WTC11 (cell line): ENCODE data around the gene IL7R. TPM values are rescaled to one million over a fixed set of nuclear protein-coding genes. Genes with fewer than 3 reads are reported as not detected.
"Not testable (repeated sequence)": the region's sequence is repeated elsewhere in the genome, so short reads cannot be mapped to it uniquely, and the experiment has no call there.

Source experiments
- ATAC-seq: fragments of 200-7000 bp; cut with Tn5 transposase; 2 replicates; pipeline ENCODE4 v1.10.0; 2021; ENCODE audit warnings: mild to moderate bottlenecking, moderate library complexity
- CTCF ChIA-PET: fragments of 300-600 bp; sonication (Branson Sonifier 250); formaldehyde crosslinking; loops from one replicate; lab custom pipeline; 2021; ENCODE audit warnings: antibody characterized with exemption; lab: Charles Lee
- POLR2A ChIA-PET: fragments of 350-600 bp; sonication (Branson Sonifier 250); formaldehyde crosslinking; loops from one replicate; lab custom pipeline; 2021; ENCODE audit warnings: antibody characterized with exemption; lab: Charles Lee
- DNase-seq: peaks from one replicate; pipeline ENCODE4 v3.0.0; 2021; ENCODE audit warnings: low spot score
- H3K27ac Mint-ChIP-seq: 2 replicates; pipeline ENCODE4 v1.8.0; 2021; ENCODE audit warnings: mixed read lengths
- H3K27me3 Mint-ChIP-seq: 2 replicates; pipeline ENCODE4 v1.8.0; 2021; ENCODE audit warnings: low read depth, mild to moderate bottlenecking, moderate library complexity, mixed read lengths
- H3K36me3 Mint-ChIP-seq: 2 replicates; pipeline ENCODE4 v1.8.0; 2021; ENCODE audit warnings: mixed read lengths
- H3K4me1 Mint-ChIP-seq: 2 replicates; pipeline ENCODE4 v1.8.0; 2022; ENCODE audit warnings: mixed read lengths
- H3K4me3 Mint-ChIP-seq: 2 replicates; pipeline ENCODE4 v1.8.0; 2021; ENCODE audit warnings: mild to moderate bottlenecking, moderate library complexity, mixed read lengths
- H3K9me3 Mint-ChIP-seq: 2 replicates; pipeline ENCODE4 v1.8.0; 2021; ENCODE audit warnings: mixed read lengths
- AFF4 ChIP-seq: sonication (generic); formaldehyde crosslinking; IDR thresholded peaks from 2 replicates; pipeline ENCODE4 v1.8.1; 2023; ENCODE audit warnings: mild to moderate bottlenecking, missing genetic modification reagents, borderline replicate concordance
- EMX1 ChIP-seq: fragments of 250-450 bp; sonication (Bioruptor Pico); IDR thresholded peaks from 2 replicates; pipeline ENCODE4 v1.8.0; 2021; ENCODE audit warnings: mild to moderate bottlenecking
- FOXJ3 ChIP-seq: sonication (generic); formaldehyde crosslinking; IDR thresholded peaks from 2 replicates; pipeline ENCODE4 v1.9.0; 2021; ENCODE audit warnings: missing genetic modification reagents, mild to moderate bottlenecking, borderline replicate concordance
- NFATC4 ChIP-seq: fragments of 250-450 bp; sonication (Bioruptor Pico); IDR thresholded peaks from 2 replicates; pipeline ENCODE4 v1.9.0; 2021; ENCODE audit warnings: mild to moderate bottlenecking
- NR2C2 ChIP-seq: sonication (generic); formaldehyde crosslinking; IDR thresholded peaks from 2 replicates; pipeline ENCODE4 v1.8.0; 2022; ENCODE audit warnings: mild to moderate bottlenecking, missing genetic modification reagents
- TEAD1 ChIP-seq: sonication (generic); formaldehyde crosslinking; IDR thresholded peaks from 2 replicates; pipeline ENCODE4 v1.8.0; 2022; ENCODE audit warnings: mild to moderate bottlenecking, missing genetic modification reagents
- TEAD4 ChIP-seq: sonication (generic); formaldehyde crosslinking; IDR thresholded peaks from 2 replicates; pipeline ENCODE4 v1.8.0; 2022; ENCODE audit warnings: mild to moderate bottlenecking, missing genetic modification reagents
- ZBTB21 ChIP-seq: sonication (generic); formaldehyde crosslinking; IDR thresholded peaks from 2 replicates; pipeline ENCODE4 v1.8.1; 2023; ENCODE audit warnings: mild to moderate bottlenecking, missing genetic modification reagents, borderline replicate concordance
- ZNF423 ChIP-seq: fragments of 250-450 bp; sonication (Bioruptor Pico); IDR thresholded peaks from 2 replicates; pipeline ENCODE4 v2.1.2; 2022; ENCODE audit warnings: mild to moderate bottlenecking, moderate library complexity
- ZNF512 ChIP-seq: sonication (generic); formaldehyde crosslinking; IDR thresholded peaks from 2 replicates; pipeline ENCODE4 v1.8.1; 2022; ENCODE audit warnings: missing genetic modification reagents, borderline replicate concordance
- total RNA-seq: library from RNA; stranded (reverse); gene quantifications from 3 replicates; pipeline ENCODE4 v1.2.3, GENCODE V29; 2021
- TF ChIP-seq, protein P1 (sequence below): sonication (generic); formaldehyde crosslinking; IDR thresholded peaks from 2 replicates; pipeline ENCODE4 v1.8.0; 2022; ENCODE audit warnings: mild to moderate bottlenecking, missing genetic modification reagents
- TF ChIP-seq, protein P2 (sequence below): sonication (generic); formaldehyde crosslinking; IDR thresholded peaks from 2 replicates; pipeline ENCODE4 v1.8.0; 2022; ENCODE audit warnings: mild to moderate bottlenecking, missing genetic modification reagents
- TF ChIP-seq, protein P3 (sequence below): sonication (generic); formaldehyde crosslinking; IDR thresholded peaks from 2 replicates; pipeline ENCODE4 v1.8.1; 2022; ENCODE audit warnings: mild to moderate bottlenecking, missing genetic modification reagents, moderate library complexity, borderline replicate concordance

The IL7R gene
- total RNA-seq, 1 experiment from 2014 or later = 0.57 TPM

- TF ChIP-seq, protein P1, sequence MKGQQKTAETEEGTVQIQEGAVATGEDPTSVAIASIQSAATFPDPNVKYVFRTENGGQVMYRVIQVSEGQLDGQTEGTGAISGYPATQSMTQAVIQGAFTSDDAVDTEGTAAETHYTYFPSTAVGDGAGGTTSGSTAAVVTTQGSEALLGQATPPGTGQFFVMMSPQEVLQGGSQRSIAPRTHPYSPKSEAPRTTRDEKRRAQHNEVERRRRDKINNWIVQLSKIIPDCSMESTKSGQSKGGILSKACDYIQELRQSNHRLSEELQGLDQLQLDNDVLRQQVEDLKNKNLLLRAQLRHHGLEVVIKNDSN (CRISPR knock-in tag) = no peak
- TF ChIP-seq EMX1 (CRISPR knock-in tag) (no peak), FOXJ3 (CRISPR knock-in tag) (no peak), AFF4 (CRISPR knock-in tag) (no peak)
- TF ChIP-seq, protein P2, sequence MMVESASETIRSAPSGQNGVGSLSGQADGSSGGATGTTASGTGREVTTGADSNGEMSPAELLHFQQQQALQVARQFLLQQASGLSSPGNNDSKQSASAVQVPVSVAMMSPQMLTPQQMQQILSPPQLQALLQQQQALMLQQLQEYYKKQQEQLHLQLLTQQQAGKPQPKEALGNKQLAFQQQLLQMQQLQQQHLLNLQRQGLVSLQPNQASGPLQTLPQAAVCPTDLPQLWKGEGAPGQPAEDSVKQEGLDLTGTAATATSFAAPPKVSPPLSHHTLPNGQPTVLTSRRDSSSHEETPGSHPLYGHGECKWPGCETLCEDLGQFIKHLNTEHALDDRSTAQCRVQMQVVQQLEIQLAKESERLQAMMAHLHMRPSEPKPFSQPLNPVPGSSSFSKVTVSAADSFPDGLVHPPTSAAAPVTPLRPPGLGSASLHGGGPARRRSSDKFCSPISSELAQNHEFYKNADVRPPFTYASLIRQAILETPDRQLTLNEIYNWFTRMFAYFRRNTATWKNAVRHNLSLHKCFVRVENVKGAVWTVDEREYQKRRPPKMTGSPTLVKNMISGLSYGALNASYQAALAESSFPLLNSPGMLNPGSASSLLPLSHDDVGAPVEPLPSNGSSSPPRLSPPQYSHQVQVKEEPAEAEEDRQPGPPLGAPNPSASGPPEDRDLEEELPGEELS (CRISPR knock-in tag) = no peak
These were observed 13.8 kb upstream of the IL7R start (continued) for GRCh38 chr5:35842856-35843255.

DNA sequence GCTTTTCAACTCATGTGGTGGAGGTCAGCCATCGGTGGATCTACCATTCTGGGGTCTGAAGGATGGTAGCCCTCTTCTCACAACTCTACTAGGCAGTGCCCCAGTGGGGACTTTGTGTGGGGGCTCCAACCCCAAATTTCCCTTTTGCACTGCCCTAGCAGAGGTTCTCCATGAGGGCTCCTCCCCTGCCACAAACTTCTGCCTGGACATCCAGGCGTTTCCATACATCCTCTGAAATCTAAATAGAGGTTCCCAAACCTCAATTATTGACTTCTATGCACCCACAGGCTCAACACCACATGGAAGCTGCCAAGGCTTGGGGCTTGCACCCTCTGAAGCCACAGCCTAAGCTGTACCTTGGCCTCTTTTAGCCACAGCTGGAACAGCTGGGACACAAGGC, 11.2 kb upstream of the IL7R start:
- peaks cover 49% of the 10 kb centered on the region for H3K36me3 Mint-ChIP-seq
- ATAC-seq, CTCF ChIA-PET, DNase-seq, H3K4me1 Mint-ChIP-seq, POLR2A ChIA-PET, H3K4me3 Mint-ChIP-seq, H3K27ac Mint-ChIP-seq, H3K27me3 Mint-ChIP-seq: not testable (repeated sequence)
- peaks cover 70% of the 10 kb centered on the region for H3K9me3 Mint-ChIP-seq

DNA sequence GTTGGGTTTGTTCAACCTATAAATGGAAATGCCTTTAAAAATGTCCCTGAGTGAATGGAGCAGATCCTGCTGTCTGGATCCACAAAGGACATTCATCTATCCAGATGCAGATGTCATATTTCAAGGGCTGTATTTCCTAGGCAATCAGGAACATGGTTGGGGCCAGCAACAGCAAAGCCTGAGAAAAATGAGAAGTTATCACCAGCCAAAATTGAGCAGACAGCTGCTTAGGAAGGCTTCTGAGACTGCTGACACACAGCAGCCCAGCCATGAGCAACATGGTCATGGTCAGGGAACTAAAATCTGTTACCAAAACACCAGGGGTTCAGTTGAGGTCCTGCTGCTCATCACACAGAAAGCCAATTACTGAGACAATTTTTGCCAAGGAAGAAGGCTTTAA, 9.2 kb upstream of the IL7R start:
- ChIA-PET POLR2A (no interaction called here), CTCF (no interaction called here)
- Mint-ChIP-seq H3K9me3 (peaks cover 59% of the 10 kb centered on the region), H3K27ac (no peak overlapping the region), H3K4me1 (peaks cover 7% of the 10 kb centered on the region), H3K4me3 (no peak overlapping the region), H3K36me3 (peaks cover 48% of the 10 kb centered on the region)
- DNase-seq (no peak), ATAC-seq (no peak)
- TF ChIP-seq NFATC4 (CRISPR knock-in tag) = no peak
- TF ChIP-seq, protein P1 (CRISPR knock-in tag) = no peak
- TF ChIP-seq TEAD1 (CRISPR knock-in tag) = no peak
- TF ChIP-seq, protein P3, sequence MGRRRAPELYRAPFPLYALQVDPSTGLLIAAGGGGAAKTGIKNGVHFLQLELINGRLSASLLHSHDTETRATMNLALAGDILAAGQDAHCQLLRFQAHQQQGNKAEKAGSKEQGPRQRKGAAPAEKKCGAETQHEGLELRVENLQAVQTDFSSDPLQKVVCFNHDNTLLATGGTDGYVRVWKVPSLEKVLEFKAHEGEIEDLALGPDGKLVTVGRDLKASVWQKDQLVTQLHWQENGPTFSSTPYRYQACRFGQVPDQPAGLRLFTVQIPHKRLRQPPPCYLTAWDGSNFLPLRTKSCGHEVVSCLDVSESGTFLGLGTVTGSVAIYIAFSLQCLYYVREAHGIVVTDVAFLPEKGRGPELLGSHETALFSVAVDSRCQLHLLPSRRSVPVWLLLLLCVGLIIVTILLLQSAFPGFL = no peak
- TF ChIP-seq, all 79 proteins: peak for 0
- H3K27me3 Mint-ChIP-seq = peaks cover 2% of the 10 kb centered on the region; the same call in 1 of the 2 replicates

DNA sequence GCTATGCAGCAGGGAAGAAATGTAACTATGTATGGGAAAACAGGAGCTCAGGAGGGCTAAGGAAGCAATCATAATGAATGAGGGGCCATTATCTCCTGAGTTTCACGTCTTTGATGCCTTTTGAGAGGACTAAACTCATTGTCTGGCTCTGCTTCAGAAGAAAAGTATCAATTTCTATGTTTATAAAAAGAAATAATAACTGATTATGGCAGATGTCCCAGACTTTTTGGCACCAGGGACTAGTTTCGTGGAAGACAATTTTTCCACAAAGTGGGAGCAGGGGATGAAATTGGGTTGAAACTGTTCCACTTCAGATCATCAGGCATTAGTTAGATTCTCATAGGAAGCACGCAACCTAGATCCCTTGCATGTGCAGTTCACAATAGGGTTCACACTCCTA, 8.7 kb upstream of the IL7R start:
- Mint-ChIP-seq H3K27me3 (peaks cover 2% of the 10 kb centered on the region; the same call in 1 of the 2 replicates), H3K4me1 (peaks cover 7% of the 10 kb centered on the region), H3K36me3 (peaks cover 44% of the 10 kb centered on the region), H3K9me3 (peaks cover 54% of the 10 kb centered on the region), H3K4me3 (no peak overlapping the region), H3K27ac (no peak overlapping the region)
- CTCF ChIA-PET = no interaction called here
- DNase-seq (no peak), ATAC-seq (no peak)
- POLR2A ChIA-PET = no interaction called here
- TF ChIP-seq TEAD4 (no peak), ZBTB21 (no peak), TEAD1 (CRISPR knock-in tag) (no peak), ZNF512 (CRISPR knock-in tag) (no peak), ZNF423 (no peak), NR2C2 (CRISPR knock-in tag) (no peak)
- TF ChIP-seq, protein P2 (CRISPR knock-in tag) = no peak
